Right atrium auricular region (tissue), 2 donors: ENCODE data around the gene MPC1. TPM values are rescaled to one million over a fixed set of nuclear protein-coding genes. Genes with fewer than 3 reads are reported as not detected.

ENCODE experiments used
- DNase-seq: peaks from one replicate; pipeline ENCODE4 v3.0.0-alpha.2; 2019; ENCODE audit warnings: low spot score
- H3K27ac ChIP-seq, 2 donors: fragments of 200-600 bp; sonication (generic); 1 replicate in 1 of 2; 2 replicates in 1 of 2; pipeline ENCODE4 v1.5.1; 2016 to 2019
- H3K27me3 ChIP-seq, 2 donors: fragments of 200-600 bp; sonication (generic); one replicate each; pipeline versions ENCODE4 v1.5.1 to v1.6.0; 2017 to 2019
- H3K36me3 ChIP-seq: fragments of 200-600 bp; sonication (generic); one replicate; pipeline ENCODE4 v1.5.1; 2016
- H3K4me1 ChIP-seq, 2 donors: fragments of 200-600 bp; sonication (generic); one replicate each; pipeline versions ENCODE4 v1.5.1 to v1.6.0; 2017 to 2019
- H3K4me3 ChIP-seq, 2 donors: fragments of 200-600 bp; sonication (generic); 1 replicate in 1 of 2; 2 replicates in 1 of 2; pipeline ENCODE4 v1.5.1; 2017 to 2019; ENCODE audit warnings: mild to moderate bottlenecking in 1 of 2, moderate library complexity in 1 of 2
- H3K9me3 ChIP-seq, 2 donors: fragments of 200-600 bp; sonication (generic); one replicate each; pipeline ENCODE4 v1.5.1; 2019
- total RNA-seq, 2 donors: library from RNA; depleted of rRNA; stranded (reverse); fragments of >200 nt; gene quantifications; one replicate each; pipeline ENCODE4 v1.1.0, GENCODE V29; 2016
- TF ChIP-seq, protein P1 (sequence below), 2 donors: fragments of 200-600 bp; sonication (generic); IDR thresholded peaks; one replicate each; pipeline ENCODE4 v1.5.1; 2019; ENCODE audit warnings: antibody characterized with exemption in 2 of 2

The MPC1 gene
- total RNA-seq, 2 donors from 2014 or later = 250 to 616 TPM

DNA sequence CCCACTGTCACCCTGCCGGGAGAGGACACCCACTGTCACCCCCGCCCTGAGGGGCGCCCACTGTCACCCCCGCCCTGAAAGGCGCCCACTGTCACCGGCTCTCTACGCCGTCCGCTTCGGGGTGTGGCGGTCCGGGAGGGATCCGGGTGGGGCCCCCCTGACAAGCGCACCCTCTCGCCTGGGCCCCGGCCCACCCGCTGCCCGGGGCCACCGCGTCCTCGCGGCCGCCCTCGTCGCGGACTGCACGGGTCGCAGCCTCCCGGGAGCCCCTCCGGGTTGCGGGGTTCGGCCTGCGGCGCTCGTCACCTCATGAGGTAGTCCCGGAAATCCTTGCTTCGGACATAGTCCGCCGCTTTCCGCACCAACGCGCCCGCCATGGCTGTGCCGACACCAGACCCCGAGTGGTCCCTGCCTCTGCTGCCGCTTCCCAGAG, 224 bp downstream of the MPC1 start:
- TF ChIP-seq, protein P1, sequence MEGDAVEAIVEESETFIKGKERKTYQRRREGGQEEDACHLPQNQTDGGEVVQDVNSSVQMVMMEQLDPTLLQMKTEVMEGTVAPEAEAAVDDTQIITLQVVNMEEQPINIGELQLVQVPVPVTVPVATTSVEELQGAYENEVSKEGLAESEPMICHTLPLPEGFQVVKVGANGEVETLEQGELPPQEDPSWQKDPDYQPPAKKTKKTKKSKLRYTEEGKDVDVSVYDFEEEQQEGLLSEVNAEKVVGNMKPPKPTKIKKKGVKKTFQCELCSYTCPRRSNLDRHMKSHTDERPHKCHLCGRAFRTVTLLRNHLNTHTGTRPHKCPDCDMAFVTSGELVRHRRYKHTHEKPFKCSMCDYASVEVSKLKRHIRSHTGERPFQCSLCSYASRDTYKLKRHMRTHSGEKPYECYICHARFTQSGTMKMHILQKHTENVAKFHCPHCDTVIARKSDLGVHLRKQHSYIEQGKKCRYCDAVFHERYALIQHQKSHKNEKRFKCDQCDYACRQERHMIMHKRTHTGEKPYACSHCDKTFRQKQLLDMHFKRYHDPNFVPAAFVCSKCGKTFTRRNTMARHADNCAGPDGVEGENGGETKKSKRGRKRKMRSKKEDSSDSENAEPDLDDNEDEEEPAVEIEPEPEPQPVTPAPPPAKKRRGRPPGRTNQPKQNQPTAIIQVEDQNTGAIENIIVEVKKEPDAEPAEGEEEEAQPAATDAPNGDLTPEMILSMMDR (IDR thresholded peaks at IDR 0.05) = no peak
- DNase-seq = no peak
- Histone ChIP-seq H3K4me3 (peak overlapping the region; percentile 87 to 98), H3K9me3 (no peaks in the 10 kb centered on the region), H3K36me3 (no peaks in the 10 kb centered on the region), H3K27ac (peak overlapping the region; percentile 96 to 99), H3K27me3 (no peaks in the 10 kb centered on the region), H3K4me1 (peaks cover 0 to 29% of the 10 kb centered on the region in 2 donors)

DNA sequence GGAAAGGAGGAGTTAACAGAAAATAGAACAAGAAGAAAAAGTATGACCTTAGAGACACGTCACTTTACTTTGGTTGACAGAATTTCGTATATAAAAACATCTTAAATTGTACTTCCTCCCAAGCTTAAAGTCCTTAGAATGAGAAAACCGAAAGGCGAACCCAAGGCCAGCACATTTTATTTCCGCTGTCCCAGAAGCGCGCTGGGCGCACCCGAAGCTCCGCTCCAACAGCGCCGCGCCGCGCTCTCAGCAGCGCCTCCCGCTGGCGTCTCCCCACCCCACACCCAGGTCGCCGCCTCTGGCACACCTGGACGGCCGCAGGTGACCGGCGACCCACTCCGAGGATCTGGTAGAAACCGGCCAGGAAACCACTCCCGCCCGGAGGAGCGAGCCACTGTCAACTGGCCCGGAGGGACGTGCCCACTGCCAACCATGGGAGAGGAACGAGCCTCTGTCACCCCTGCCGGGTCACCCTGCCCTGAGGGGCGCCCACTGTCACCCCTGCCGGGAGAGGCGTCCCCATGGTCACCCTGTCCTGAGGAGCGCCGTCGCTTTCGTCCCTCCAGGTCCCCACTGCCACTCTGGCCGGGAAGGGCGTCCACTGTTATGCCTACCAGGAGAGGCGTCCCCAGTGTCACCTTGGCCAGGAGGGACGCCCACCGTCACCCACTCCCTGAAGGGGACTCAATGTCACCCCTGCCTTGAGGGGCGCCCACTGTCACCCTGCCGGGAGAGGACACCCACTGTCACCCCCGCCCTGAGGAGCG, 824 bp downstream of the MPC1 start:
- Histone ChIP-seq H3K36me3 (no peaks in the 10 kb centered on the region), H3K27me3 (no peaks in the 10 kb centered on the region), H3K4me3 (peak overlapping the region; percentile 87 to 98), H3K27ac (peak overlapping the region; percentile 96 to 99), H3K9me3 (no peaks in the 10 kb centered on the region), H3K4me1 (peaks cover 0 to 30% of the 10 kb centered on the region in 2 donors)
- TF ChIP-seq, protein P1 (IDR thresholded peaks at IDR 0.05) = peak; percentile 65 to 92
- peak; percentile 76 for DNase-seq

DNA sequence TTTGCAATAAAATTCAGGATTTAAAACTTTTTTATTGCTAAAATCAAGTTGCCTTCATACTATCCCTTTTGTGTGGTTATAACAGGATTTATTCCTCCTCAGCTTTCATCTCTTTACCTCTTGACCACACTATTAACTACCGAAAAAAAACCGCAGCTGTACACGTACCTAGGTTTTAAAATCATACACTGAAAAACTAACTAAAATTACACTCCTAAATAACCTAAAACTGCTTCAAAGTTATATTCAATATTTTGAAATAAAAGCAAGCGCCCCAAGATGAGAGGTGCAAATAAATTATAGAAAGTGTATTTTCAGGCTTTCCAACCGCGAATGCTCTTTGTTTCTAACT, 1.4 kb downstream of the MPC1 start:
- H3K9me3 ChIP-seq = no peaks in the 10 kb centered on the region
- TF ChIP-seq, protein P1 (IDR thresholded peaks at IDR 0.05) = no peak
- no peaks in the 10 kb centered on the region for H3K36me3 ChIP-seq
- H3K27ac ChIP-seq = peak overlapping the region; percentile 96 to 99
- H3K27me3 ChIP-seq = no peaks in the 10 kb centered on the region
- peaks cover 0 to 30% of the 10 kb centered on the region in 2 donors for H3K4me1 ChIP-seq
- no peak for DNase-seq
- H3K4me3 ChIP-seq = peak overlapping the region; percentile 87 to 98

DNA sequence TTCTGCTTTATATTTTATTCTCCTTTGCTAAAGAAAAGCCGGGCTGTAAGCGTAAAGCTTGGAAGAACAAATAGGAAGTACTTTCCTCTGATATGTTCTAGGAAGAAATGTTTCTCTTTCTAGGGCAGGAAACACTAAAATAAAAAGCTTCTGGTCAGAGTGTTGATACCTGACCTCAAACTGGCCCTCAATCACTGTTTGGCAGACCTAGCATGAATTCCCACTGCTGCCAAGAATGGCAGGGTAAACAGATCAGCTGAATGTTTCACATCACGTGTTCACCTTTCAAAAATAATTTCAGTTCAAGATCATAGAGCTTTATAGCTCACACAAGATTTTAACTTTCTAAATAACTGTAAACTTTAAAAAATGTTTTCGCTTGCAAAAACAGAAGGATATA, 2.9 kb downstream of the MPC1 start:
- Histone ChIP-seq H3K36me3 (no peaks in the 10 kb centered on the region), H3K4me1 (peaks cover 0 to 30% of the 10 kb centered on the region in 2 donors), H3K4me3 (no peak overlapping the region), H3K27me3 (no peaks in the 10 kb centered on the region), H3K9me3 (no peaks in the 10 kb centered on the region), H3K27ac (peak overlapping the region; percentile 96 to 99)
- TF ChIP-seq, protein P1 (IDR thresholded peaks at IDR 0.05) = no peak
- DNase-seq = no peak

DNA sequence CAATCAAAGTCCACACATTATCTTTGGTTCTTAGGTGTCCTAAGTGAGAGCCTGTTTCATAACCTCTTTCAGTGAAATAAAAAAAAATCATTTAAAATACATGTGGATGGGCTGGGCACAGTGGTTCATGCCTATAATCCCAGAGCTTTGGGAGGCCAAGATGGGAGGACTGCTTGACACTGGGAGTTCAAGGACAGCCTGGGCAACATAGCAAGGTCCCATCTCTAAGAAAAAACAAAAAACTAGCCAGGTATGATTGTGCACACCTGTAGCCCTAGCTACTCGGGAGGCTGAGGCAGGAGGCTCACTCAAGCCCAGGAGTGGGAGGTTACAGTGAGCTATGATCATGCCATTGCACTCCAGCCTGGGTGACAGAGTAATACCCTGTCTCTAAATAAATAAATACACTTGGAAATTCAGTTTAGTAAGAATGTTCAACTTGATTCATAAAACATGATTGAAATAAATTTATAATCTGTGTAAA, 3.6 kb downstream of the MPC1 start:
- Histone ChIP-seq H3K9me3 (no peaks in the 10 kb centered on the region), H3K4me3 (no peak overlapping the region), H3K27ac (peak overlapping the region; percentile 96 to 99), H3K36me3 (no peaks in the 10 kb centered on the region), H3K4me1 (peaks cover 0 to 26% of the 10 kb centered on the region in 2 donors), H3K27me3 (no peaks in the 10 kb centered on the region)
- no peak for DNase-seq
- TF ChIP-seq, protein P1 (IDR thresholded peaks at IDR 0.05) = no peak
